ENCODE measurements around the gene CACNA1B.
"Not testable (repeated sequence)": the region's sequence is repeated elsewhere in the genome, so short reads cannot be mapped to it uniquely, and the experiment has no call there.

GRCh38 chr9:138113701-138114325 is 236.2 kb downstream of the CACNA1B start:
- TF ChIP-seq CTCF (IDR thresholded peaks at IDR 0.05); POLR2AphosphoS5 (IDR thresholded peaks at IDR 0.05); POLR2A (IDR thresholded peaks at IDR 0.05; ENCODE audit: low read depth); EP300 (IDR thresholded peaks at IDR 0.05): not testable (repeated sequence)

All from esophagus muscularis mucosa (tissue), 4 donors.